C4-2B (cell line): Measurements from ENCODE around the gene YTHDF2.

Experiments
- ZFX ChIP-seq: fragments of 450-650 bp; IDR thresholded peaks from 2 replicates; pipeline ENCODE4 v1.6.1; 2017
- TF ChIP-seq, protein P1 (sequence below): fragments of 450-650 bp; conservative IDR thresholded peaks from 2 replicates; pipeline ENCODE4 v1.5.1; 2017; ENCODE audit warnings: mild to moderate bottlenecking

DNA sequence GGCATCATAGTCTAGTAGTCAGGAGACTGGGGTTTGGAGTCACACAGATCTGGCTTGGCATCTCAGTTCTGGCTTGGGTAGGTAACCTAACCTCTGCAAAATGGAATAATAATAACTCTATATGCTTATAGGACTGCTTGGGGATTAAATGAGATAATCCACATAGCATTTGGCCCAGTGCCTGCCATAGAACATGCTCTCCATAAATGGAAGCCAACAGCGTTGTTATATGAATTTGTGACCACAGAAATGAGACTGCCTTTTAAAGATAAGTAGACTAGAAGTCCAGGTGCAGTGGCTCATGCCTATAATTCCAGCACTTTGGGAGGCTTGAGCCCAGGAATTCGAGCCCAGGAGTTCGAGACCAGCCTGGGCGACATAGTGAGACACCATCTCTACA, 71.2 kb downstream of the YTHDF2 start:
- TF ChIP-seq, protein P1, sequence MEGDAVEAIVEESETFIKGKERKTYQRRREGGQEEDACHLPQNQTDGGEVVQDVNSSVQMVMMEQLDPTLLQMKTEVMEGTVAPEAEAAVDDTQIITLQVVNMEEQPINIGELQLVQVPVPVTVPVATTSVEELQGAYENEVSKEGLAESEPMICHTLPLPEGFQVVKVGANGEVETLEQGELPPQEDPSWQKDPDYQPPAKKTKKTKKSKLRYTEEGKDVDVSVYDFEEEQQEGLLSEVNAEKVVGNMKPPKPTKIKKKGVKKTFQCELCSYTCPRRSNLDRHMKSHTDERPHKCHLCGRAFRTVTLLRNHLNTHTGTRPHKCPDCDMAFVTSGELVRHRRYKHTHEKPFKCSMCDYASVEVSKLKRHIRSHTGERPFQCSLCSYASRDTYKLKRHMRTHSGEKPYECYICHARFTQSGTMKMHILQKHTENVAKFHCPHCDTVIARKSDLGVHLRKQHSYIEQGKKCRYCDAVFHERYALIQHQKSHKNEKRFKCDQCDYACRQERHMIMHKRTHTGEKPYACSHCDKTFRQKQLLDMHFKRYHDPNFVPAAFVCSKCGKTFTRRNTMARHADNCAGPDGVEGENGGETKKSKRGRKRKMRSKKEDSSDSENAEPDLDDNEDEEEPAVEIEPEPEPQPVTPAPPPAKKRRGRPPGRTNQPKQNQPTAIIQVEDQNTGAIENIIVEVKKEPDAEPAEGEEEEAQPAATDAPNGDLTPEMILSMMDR: no peak
- TF ChIP-seq ZFX: no peak
